WERI-Rb-1 (cell line): ENCODE measurements around the gene OR8B4.
"Not testable (repeated sequence)": the region's sequence is repeated elsewhere in the genome, so short reads cannot be mapped to it uniquely, and the experiment has no call there.

Source experiments
- DNase-seq: peaks from one replicate; pipeline ENCODE4 v3.0.0-alpha.2; 2020
- H3K27ac ChIP-seq: fragments of 250-450 bp; sonication (Bioruptor Pico); 2 replicates; pipeline ENCODE4 v1.5.1; 2020; ENCODE audit warnings: mild to moderate bottlenecking, moderate library complexity
- H3K27me3 ChIP-seq: fragments of 250-450 bp; sonication (Bioruptor Pico); 2 replicates; pipeline ENCODE4 v1.5.1; 2021; ENCODE audit warnings: mild to moderate bottlenecking, low read depth, moderate library complexity; ENCODE audit not compliant: insufficient read depth, severe bottlenecking
- H3K36me3 ChIP-seq: fragments of 250-450 bp; sonication (Bioruptor Pico); 2 replicates; pipeline ENCODE4 v1.5.1; 2020; ENCODE audit warnings: mild to moderate bottlenecking, moderate library complexity
- H3K4me3 ChIP-seq: 2 replicates; pipeline ENCODE4 v1.5.1; 2011; ENCODE audit warnings: low read depth, mild to moderate bottlenecking, control low read depth, low read length
- H3K9me3 ChIP-seq: fragments of 250-450 bp; sonication (Bioruptor Pico); 2 replicates; pipeline ENCODE4 v1.5.1; 2021; ENCODE audit warnings: mild to moderate bottlenecking, moderate library complexity; ENCODE audit not compliant: severe bottlenecking
- CTCF ChIP-seq: IDR thresholded peaks from 2 replicates; pipeline ENCODE4 v1.5.1; 2011; ENCODE audit warnings: low read depth, mild to moderate bottlenecking, control low read depth, inconsistent platforms, low read length

Gene OR8B4

GRCh38 chr11:124384399-124384798 is 40.3 kb downstream of the OR8B4 start, which contains the start of gene OR8B2:
Gene OR8B2 (minus strand): TSS chr11:124384499. CDS start chr11:124383343, 1,156 bp downstream.
- Histone ChIP-seq H3K36me3 (no peaks in the 10 kb centered on the region), H3K27ac (no peak within 1 kb of the TSS), H3K4me3 (no peak within 1 kb of the TSS), H3K9me3 (no peaks in the 10 kb centered on the region), H3K27me3 (no peaks in the 10 kb centered on the region)
- DNase-seq, result no peak
- no peak for TF ChIP-seq CTCF

- not testable (repeated sequence) for DNase-seq, H3K36me3 ChIP-seq, H3K9me3 ChIP-seq, H3K4me3 ChIP-seq, H3K27me3 ChIP-seq, H3K27ac ChIP-seq
These were observed 41.8 kb downstream of the OR8B4 start for GRCh38 chr11:124382857-124383256.

- Histone ChIP-seq H3K4me3 (no peak overlapping the region), H3K9me3 (no peaks in the 10 kb centered on the region), H3K36me3 (no peaks in the 10 kb centered on the region), H3K27me3 (peaks cover 5% of the 10 kb centered on the region), H3K27ac (no peak overlapping the region)
- TF ChIP-seq CTCF, result no peak
- no peak for DNase-seq
These were observed 44.1 kb downstream of the OR8B4 start for GRCh38 chr11:124380585-124380984.

- no peak for DNase-seq
- H3K4me3 ChIP-seq, result no peak overlapping the region
- no peaks in the 10 kb centered on the region for H3K9me3 ChIP-seq
- no peak overlapping the region for H3K27ac ChIP-seq
- H3K27me3 ChIP-seq, result peaks cover 5% of the 10 kb centered on the region
- TF ChIP-seq CTCF, result no peak
- H3K36me3 ChIP-seq, result no peaks in the 10 kb centered on the region
These were observed 48.4 kb downstream of the OR8B4 start for GRCh38 chr11:124376280-124376679.
